GM19463 (cell line): ENCODE data around the gene BRAF.
A peak's percentile ranks its signal among the peaks of the same experiment; 100 is the strongest.
"Not testable (repeated sequence)": the region's sequence is repeated elsewhere in the genome, so short reads cannot be mapped to it uniquely, and the experiment has no call there.

Experiments used
- ATAC-seq: cut with Tn5 transposase; IDR thresholded peaks from one replicate; pipeline ENCODE4 v1.9.1; 2021; ENCODE audit warnings: mild to moderate bottlenecking, moderate library complexity; ENCODE audit not compliant: unreplicated experiment

BRAF gene

DNA sequence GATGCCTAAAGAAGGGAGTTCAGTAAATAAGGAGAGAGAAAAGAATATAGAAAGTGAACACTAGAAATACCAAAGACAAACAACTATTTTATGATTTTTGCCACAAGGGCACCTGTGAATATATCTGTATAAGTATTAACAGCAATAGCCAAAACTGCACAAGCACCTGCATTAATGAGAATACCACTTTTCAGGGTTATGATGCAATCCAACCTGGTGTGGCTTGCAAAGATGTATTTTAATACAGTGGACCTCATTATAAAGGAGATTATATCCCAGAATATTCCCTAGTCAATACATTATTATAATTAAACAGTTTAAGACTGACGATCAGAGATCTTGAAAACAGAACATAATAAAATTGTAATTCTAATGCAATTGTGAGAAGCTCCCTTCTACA, 4.0 kb downstream of the BRAF start:
- no peak for ATAC-seq

DNA sequence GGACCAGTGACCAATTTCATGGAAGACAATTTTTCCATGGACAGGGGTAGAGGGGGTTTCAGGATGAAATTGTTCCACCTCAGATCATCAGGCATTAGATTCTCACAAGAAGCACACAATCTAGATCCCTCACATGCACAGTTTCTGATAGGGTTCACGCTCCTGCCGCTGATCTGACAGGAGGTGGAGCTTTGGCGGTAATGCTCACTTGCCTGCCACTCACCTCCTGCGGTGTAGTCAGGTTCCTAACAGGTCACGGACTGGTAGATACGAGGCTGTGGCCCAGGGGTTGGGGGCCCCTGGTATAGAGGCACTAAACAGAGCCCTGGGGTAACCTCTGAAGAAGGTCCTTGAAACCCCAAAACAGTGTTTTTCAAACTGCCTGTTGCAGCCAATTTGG, 6.5 kb downstream of the BRAF start:
- no peak for ATAC-seq

DNA sequence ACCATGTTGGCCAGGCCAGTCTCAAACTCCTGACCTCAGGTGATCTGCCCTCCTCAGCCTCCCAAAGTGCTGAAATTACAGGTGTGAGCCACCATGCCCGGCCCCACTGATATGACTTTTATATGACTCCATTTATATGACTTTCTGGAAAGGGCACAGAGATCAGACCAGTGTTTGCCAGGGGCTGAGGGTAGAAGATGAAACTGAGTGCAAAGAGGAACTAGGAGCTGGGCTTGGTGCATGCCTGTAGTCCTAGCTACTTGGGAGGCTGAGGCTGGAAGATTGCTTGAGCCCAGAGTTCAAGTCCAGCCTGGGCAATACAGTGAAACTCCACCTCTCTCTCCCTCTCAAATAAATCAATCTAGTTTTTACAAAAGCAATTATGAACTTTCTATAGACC, 7.5 kb downstream of the BRAF start:
- no peak for ATAC-seq

DNA sequence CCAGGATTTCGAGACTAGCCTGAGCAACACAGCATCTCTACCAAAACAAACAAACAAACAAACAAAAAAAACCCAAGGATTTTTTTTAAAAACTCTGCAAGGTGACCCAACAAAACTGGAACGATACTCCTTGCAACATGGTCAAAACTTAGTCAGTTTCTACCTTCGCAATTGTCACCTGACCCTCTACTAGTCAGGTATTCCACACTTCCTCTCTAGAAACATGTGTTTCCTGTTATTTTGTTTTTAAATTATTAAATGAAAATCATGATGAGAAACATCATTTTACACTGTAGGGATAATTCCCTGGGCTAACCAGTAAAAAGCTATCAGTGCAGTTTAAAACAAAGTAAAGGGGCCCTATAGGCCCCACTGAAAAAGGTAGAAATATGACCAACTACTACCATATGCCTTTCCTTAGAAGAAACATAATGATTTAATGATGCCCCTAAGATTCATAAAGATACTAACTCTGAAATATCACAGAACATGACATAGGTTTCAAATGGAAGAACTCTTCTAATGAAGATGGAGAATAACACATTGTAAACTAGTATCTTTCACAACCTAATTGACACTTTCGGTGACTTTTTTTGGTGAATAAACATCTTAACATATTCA, 8.7 kb downstream of the BRAF start:
- no peak for ATAC-seq

DNA sequence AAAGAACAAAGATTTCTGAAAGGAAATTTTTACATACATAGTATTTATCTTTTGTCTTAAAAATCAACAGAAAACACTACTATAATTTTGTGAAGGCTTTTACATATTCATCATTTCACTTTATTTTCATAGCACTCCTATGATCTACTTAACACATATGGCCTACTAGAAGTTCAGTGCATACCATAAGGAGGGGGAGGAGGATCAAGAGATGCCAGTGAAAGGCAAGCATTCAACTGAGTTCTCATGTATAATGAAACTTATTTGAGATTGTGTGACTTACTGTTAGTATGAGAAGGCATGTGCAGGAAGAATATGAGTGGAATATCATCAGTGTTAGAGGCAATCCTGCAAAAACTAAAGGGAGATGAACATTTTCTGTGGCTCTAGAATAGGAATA, 10.6 kb downstream of the BRAF start:
- ATAC-seq: no peak

DNA sequence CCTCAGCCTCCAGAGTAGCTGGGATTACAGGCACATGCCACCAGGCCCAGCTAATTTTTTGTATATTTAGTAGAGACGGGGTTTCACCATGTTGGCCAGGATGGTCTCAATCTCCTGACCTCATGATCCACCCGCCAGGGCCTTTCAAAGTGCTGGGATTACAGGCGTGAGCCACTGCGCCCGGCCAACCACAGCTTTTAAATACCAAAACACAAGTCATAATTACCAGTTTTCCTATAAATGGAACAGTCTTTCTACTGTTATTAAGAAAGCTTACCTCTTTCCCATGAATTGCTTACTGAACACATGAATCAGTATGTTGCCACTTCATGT, 11.2 kb downstream of the BRAF start:
- ATAC-seq: not testable (repeated sequence)

DNA sequence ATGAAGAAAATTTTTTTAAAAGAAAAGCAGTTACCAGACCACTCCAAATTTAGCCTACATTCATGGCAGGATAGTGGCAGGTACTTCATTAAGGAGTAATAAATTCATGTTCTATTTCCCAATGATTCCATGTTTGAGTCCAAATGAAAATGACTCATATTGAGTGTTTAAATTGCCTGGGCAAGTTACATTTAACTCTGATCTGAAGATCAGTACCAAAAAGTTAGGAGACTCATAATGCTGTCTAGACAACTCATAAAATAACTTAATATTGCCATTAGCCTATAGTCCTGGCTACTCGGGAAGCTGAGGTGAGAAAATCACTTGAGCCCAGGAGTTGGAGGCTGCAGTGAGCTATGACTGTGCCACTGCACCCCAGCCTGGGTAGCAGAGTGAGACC, 13.0 kb downstream of the BRAF start:
- no peak for ATAC-seq

DNA sequence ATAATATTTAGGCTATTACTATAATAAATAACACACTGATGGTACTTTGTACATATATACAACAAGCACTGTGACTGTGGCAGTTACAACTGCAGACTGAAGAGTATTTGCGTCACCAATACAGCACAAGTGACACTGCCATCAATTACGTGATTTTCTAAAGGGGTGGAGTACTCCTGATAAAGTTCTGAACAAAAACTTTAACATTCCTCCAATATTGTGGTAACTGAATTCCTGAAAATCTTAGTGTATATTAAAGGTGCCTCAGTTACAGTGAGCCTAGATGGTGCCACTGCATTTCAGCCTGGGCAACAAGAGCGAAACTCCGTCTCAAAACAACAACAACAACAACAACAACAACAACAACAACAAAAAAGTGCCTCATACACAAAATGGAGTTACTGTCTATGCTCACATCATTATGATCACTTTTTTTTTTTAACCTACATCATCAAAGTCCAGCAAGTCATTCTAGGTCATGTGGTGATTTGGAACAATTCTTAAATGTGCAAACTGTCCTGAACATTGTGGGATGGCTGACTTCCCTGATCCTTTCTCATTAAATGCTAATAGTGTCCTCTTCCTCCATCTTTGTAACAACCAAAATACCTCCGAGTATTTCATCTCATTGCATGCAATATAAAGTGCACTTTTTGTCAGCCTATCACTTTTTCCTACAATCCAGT, 15.1 kb downstream of the BRAF start:
- no peak for ATAC-seq

DNA sequence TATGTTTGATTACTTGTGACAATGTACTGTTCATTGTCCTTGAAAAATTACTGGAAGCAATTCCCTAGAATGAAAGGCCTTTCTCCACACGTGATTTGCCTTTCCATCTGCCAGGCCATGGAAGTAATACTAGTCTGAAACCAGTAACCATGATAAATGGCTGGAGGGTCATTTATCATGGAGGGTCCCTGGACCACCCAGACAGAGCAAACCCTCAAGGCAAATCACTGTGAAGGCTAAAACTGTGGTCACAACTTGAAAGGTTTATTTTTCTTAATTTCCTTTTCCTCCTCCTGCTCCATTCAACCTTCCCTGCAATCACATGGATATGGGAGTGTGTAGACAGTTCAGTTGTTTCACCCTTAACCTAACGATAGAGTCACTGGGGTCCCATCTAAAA, 16.4 kb downstream of the BRAF start:
- no peak for ATAC-seq

DNA sequence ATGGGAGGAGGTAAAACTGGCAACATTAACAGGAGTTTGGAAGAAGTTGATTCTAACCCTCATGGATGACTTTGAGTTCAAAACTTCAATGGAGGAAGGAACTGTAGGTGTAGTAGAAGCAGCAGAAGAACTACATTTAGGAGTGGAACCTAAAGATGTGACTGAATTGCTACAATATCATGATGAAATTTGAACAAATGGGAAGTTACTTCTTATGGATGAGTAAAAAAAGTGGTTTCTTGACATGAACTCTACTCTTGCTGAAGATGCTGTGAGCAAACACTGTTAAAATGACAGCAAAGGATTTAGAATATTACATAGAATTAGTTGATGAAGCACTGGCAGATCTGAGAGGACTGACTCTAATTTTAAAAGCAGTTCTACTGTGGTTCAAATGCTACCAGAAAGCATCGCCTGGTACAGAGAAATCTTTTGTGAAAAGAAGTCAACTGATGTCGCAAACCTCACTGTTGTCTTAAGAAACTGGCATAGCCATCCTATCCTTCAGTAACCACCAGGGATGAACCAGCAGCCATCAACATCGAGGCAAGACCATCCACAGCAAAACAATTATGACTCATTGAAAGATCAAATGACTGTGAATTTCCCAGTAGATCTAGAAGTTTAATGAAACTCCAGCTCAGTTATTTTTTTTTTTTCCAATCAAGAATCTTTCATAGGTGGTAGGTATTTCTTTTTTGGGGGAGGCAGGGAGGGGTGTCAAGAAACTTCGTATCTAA, 20.8 kb downstream of the BRAF start:
- ATAC-seq: no peak

DNA sequence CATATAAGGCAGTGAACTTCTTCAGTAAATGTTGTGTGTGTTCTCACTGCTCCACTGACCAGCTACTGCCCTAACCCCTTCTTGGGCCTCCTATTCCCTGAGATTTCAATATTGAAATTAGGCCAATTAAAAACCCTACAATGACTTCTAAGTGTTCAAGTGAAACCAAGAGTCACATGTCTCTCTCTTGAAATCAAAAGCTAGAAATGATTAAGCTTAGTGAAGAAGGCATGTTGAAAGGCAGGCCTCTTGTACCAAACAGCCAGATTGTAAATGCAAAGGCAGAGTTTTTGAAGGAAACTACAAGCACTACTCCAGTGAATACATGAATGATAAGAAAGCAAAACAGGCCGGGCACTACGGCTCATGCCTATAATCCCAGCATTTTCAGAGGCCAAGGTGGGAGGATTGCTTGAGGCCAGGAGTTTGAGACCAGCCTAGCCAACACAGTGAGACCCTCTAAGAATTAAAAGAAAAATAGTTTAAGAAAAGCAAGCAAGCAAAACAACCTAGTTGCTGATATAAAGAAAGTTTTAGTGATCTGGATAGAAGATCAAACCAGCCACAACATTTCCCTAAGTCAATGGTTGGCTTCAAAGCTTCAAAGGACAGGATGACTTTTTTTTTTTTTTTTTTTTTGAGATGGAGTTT, 22.3 kb downstream of the BRAF start:
- peak; percentile 74 for ATAC-seq

DNA sequence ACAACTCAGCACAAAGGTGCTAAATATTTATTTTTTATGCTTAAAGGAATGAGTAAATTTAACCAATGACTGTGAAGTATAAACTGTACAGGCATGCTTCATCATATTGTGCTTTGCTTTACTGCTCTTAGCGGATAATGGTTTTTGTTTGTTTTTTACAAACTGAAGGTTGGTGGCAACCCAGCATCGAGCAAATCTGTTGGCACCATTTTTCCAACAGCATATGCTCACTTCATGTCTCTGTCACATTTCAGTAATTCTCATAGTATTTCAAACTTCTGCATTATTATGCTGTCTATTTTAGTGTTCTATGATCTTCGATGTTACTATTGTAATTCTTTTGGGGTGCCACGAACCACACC, 22.8 kb downstream of the BRAF start:
- no peak for ATAC-seq

DNA sequence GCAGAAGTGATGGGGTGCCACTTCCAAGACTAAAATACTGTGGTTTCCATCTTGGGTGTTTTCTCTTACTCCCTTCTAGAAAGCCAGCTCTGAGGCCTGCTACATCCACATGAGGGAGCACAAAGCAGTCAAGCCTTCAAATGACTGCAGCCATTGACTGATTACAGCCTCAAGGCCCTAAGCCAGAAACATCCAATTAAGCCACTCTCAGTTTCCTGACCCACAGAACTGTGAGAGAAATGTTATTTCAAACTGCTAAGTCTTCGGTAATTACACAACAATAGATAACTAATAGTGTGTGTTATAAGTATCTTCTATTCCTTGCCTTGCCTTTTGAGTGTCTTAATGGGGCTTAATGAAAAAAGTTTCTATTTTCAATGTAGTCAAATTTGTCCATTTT, 24.8 kb downstream of the BRAF start:
- ATAC-seq: no peak

DNA sequence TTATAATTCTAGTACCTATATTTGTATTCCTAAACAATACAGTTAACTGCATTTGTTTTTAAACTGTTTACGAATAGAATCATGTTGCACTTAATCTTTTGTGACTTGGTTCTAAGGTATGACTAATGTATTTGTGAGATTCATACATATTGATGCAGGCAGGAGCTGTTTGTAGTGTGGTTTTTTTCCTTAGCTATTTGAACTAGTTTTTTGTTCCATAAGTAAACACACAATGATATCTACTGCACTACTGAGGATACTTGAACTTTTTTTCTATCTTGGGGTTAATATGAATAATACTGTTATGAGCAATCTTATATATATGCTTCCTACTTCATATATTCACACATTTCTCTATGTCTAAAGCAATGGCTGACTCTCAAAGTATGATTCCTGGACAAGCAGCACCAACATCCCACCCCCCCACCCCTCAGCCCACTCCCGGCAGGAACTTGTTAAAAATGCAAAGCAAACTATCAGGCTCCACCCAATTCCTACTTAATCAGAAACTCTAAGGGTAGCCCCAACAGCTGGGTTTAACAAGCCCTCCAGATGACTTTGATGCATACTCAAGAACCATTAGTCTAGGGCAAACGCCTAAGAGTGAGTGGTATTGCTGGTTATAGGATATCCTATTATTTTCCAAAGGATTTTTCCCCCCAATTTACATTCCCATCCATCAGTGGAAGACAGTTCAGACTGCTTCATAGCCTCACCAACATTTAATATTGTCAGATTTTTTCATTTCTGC, 25.8 kb downstream of the BRAF start:
- ATAC-seq: no peak

DNA sequence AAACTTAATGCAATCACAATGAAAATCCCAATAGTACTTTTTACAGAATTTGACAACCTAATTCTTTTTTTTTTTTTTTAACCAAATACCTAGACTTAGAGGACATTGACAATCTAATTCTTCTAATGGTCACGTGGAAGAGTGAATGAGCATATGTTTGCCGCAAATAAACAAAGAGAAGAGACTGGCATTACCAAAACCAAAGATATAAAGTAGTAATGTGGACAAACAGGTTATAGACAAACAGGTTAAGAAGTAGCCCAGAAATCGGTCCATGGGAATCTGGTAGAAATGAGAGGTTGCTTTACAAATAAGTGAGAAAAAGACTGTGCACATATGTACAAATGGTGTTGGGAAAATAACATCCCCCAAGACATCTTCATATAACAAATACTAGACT, 27.7 kb downstream of the BRAF start:
- ATAC-seq: no peak

DNA sequence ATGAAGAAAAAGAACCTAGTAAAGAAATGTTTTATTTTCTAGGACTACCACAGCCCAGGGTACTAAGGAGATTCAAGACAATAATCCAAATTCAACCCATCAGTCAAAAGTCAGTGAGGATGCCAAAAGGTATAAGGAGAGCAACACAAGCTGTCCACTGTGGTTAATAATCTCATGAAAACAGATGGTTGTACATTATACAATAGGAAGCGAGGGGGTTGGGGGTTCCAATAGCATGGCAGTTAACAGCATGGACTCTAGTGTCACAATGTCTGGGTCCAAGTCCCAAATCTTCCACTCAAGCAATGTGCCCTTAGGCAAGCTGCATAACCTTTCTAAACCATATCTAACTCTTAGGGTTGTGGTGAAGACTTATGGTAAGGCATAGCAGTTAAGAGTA, 35.1 kb downstream of the BRAF start:
- ATAC-seq: peak; percentile 59

DNA sequence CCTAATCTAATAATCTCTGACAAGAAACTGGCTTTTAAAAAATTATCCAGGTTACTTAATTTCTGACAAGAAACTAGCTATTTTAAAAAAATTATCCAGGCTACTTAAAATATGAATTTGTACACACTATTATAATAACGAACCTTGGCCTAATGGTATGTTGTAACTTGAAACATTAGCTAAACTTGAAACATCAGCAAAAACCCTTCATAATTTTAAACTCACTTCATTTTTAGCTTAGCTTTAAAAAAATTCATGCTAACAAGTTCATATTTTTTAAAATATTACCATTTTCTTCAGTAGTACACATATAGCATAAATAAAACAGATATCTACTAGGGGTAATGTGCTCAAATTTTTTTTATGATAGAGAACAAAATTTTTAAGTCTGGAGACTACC, 35.6 kb downstream of the BRAF start:
- ATAC-seq: no peak

DNA sequence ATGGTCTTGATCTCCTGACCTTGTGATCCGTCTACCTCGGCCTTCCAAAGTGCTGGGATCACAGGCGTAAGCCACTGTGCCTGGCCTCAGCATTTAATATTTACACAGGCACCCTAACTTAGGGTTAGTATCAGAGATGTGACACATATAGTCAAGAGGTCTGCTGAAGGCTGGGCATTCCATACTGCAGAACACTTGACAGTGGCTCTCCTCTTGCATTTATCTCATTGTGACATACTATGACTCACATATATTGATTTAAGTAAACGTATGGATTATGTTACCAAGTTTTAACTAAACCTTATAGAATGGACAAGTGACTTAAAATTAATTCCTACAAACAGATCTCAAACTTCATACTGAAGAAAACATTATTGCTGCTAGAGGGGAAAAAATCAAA, 36.6 kb downstream of the BRAF start:
- no peak for ATAC-seq

DNA sequence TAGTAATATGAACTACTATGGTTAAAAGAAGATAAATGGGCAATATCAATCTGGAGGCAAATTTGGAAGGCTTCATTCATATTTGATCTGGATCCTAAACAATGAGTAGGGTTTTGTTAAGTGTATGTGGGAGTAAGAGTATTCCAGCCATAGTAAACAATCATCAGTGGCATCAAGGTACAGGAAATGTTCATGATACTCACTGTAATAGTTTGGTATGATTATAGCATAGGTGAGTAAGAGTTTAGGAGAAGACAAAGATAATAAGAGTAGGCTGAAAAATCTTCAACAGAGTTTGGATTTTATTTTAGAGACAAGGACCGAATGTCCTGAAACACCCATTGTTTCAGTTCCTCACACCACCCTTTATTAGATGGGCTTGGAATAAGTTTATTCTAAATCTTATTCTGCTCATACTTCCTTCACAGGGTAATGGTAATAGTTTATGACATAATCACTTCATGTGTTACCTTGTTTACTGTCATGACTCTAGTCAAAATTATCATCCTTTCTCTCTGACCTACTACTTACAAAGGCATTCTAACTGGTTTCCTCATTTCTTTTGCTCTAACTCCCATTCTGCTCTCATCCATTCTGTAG, 38.9 kb downstream of the BRAF start:
- ATAC-seq: no peak

DNA sequence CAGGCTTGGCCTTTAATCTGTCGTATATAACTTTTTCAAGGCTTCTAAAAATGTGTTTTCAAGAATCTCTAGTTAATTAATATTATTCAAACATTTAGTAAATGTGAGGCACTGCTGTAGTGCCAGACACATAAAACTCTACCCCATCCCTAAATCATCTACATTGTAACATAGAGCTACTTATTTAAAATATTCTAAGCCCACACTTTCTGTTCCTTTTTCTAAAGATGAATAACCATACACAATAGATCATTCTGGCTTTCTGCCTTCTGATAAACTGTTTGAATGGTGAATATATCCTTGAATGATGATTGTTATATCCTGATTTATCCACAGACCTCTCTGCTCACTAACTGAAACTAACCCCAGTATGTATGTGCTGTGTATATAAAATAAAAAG, 41.4 kb downstream of the BRAF start:
- ATAC-seq: no peak

DNA sequence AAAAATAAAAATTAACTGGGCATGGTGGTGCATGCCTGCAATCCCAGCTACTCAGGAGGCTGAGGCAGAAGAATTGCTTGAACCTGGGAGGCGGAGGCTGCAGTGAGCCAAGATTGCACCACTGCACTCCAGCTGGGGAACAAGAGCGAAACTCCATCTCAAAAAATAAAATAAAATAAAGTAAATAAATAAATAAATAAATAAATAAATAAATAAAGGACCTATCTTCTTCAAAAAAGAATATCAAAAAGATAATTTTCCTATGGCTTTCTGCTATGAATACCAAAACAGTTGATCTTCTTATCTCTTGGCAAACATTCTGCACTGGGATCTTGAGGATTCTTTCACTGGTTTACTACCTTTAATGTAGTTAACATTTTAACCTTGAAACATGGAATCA, 41.9 kb downstream of the BRAF start:
- not testable (repeated sequence) for ATAC-seq
